Mammary epithelial cell (primary cell): ENCODE data around the gene GKN1.

Experiments
- CTCF ChIP-seq, 2 donors: IDR thresholded peaks in 1 of 2; conservative IDR thresholded peaks in 1 of 2; 2 replicates each; pipeline ENCODE4 v1.5.1; 2011 to 2012; ENCODE audit warnings: inconsistent platforms in 2 of 2, low read length in 2 of 2, mild to moderate bottlenecking in 2 of 2, control low read depth in 1 of 2, low read depth in 1 of 2; ENCODE audit not compliant: insufficient read depth in 1 of 2; ENCODE audit errors: extremely low read depth in 1 of 2
- EZH2 ChIP-seq: IDR thresholded peaks from 2 replicates; pipeline ENCODE4 v1.6.1; 2012; ENCODE audit warnings: low read length, inconsistent platforms, borderline replicate concordance

- TF ChIP-seq CTCF (conservative IDR thresholded peaks at IDR 0.05 in 1 of 2, IDR thresholded peaks at IDR 0.05 in 1 of 2; ENCODE audit: extremely low read depth in 1 of 2, insufficient read depth in 1 of 2, low read depth in 1 of 2, low read length in 2 of 2) (no peak), EZH2 (no peak)
Measured at GRCh38 chr2:69007603-69008002, 33.2 kb downstream of the GKN1 start.
